SK-N-MC (cell line): ENCODE data around the gene SERTAD2.
A peak's percentile ranks its signal among the peaks of the same experiment; 100 is the strongest.

Source experiments
- DNase-seq: peaks from one replicate; pipeline ENCODE4 v3.0.0-alpha.2; 2011; ENCODE audit warnings: low read depth, low spot score
- H3K27ac ChIP-seq: fragments of 200-600 bp; sonication (generic); 2 replicates; pipeline ENCODE4 v1.5.1; 2016; ENCODE audit warnings: mixed run types
- H3K36me3 ChIP-seq: fragments of 200-600 bp; sonication (generic); 2 replicates; pipeline ENCODE4 v1.6.1; 2017; ENCODE audit warnings: antibody characterized with exemption, low read length, mixed read lengths; ENCODE audit not compliant: insufficient read depth
- H3K4me3 ChIP-seq: fragments of 200-600 bp; sonication (generic); 2 replicates; pipeline ENCODE4 v1.5.1; 2016
- H3K9ac ChIP-seq: fragments of 200-600 bp; sonication (generic); 2 replicates; pipeline ENCODE4 v1.8.0; 2017; ENCODE audit warnings: mixed run types, mixed read lengths; ENCODE audit not compliant: insufficient read length
- H3K9me3 ChIP-seq: fragments of 200-600 bp; sonication (generic); 2 replicates; pipeline ENCODE4 v1.6.1; 2017; ENCODE audit warnings: low read depth, mild to moderate bottlenecking, antibody characterized with exemption, low read length, moderate library complexity, mixed read lengths
- EZH2 ChIP-seq: fragments of 200-600 bp; sonication (generic); IDR thresholded peaks from one replicate; pipeline ENCODE4 v1.6.1; 2017; ENCODE audit warnings: antibody characterized with exemption
- FOXP2 ChIP-seq: optimal IDR thresholded peaks from 2 replicates; pipeline ENCODE3; 2011; ENCODE audit warnings: mild to moderate bottlenecking, moderate library complexity; ENCODE audit not compliant: insufficient read depth; ENCODE audit errors: extremely low read length, control extremely low read depth
- POLR2AphosphoS5 ChIP-seq: IDR thresholded peaks from 2 replicates; pipeline ENCODE4 v1.6.1; 2012; ENCODE audit warnings: mild to moderate bottlenecking, low read depth, low read length, borderline replicate concordance

SERTAD2 gene

GRCh38 chr2:64665709-64666108 lies 12.0 kb upstream of the SERTAD2 start:
- Histone ChIP-seq H3K4me3 (no peak overlapping the region), H3K9ac (no peak overlapping the region), H3K9me3 (no peaks in the 10 kb centered on the region), H3K27ac (no peak overlapping the region), H3K36me3 (no peaks in the 10 kb centered on the region)
- DNase-seq: no peak
- no peak for TF ChIP-seq POLR2AphosphoS5
- TF ChIP-seq FOXP2: no peak
- no peak for TF ChIP-seq EZH2

GRCh38 chr2:64663402-64663801 lies 9.7 kb upstream of the SERTAD2 start:
- no peaks in the 10 kb centered on the region for H3K9me3 ChIP-seq
- H3K4me3 ChIP-seq: no peak overlapping the region
- no peaks in the 10 kb centered on the region for H3K36me3 ChIP-seq
- no peak for DNase-seq
- H3K27ac ChIP-seq: no peak overlapping the region
- TF ChIP-seq EZH2: no peak
- TF ChIP-seq FOXP2: no peak
- TF ChIP-seq POLR2AphosphoS5: no peak
- H3K9ac ChIP-seq: no peak overlapping the region

GRCh38 chr2:64661741-64662169 lies 8.0 kb upstream of the SERTAD2 start:
- Histone ChIP-seq H3K9ac (no peak overlapping the region), H3K36me3 (no peaks in the 10 kb centered on the region), H3K4me3 (no peak overlapping the region), H3K27ac (no peak overlapping the region), H3K9me3 (no peaks in the 10 kb centered on the region)
- DNase-seq: no peak
- TF ChIP-seq FOXP2: no peak
- no peak for TF ChIP-seq EZH2
- no peak for TF ChIP-seq POLR2AphosphoS5

GRCh38 chr2:64659252-64659651 lies 5.5 kb upstream of the SERTAD2 start:
- Histone ChIP-seq H3K9ac (no peak overlapping the region), H3K36me3 (no peaks in the 10 kb centered on the region), H3K27ac (no peak overlapping the region), H3K9me3 (no peaks in the 10 kb centered on the region), H3K4me3 (no peak overlapping the region)
- TF ChIP-seq FOXP2 (no peak), POLR2AphosphoS5 (no peak), EZH2 (no peak)
- no peak for DNase-seq

- H3K36me3 ChIP-seq: no peaks in the 10 kb centered on the region
- H3K9me3 ChIP-seq: no peaks in the 10 kb centered on the region
- H3K27ac ChIP-seq: no peak overlapping the region
- no peak overlapping the region for H3K4me3 ChIP-seq
- no peak overlapping the region for H3K9ac ChIP-seq
- TF ChIP-seq POLR2AphosphoS5: no peak
- no peak for TF ChIP-seq EZH2
- no peak for DNase-seq
Observed at GRCh38 chr2:64658269-64658668, 4.6 kb upstream of the SERTAD2 start.

DNA sequence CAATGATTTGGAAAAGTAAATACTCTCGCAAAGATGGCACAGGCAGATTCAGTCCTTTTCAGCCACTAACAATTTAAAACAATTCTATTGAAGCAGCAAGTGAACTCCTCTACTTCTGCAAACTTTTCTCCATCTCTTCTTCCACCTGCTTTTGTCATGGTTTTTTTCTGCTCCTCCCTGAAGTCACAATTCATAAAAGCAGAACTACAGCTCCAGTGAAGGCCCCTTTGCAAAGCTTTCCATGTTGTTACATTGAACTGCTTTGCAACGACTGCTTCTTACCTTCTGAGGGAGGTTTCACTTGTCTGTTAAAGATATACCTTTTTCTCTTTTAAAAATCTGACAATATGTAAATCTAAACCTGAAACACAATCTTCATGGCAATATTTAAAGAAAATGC lies 3.7 kb upstream of the SERTAD2 start:
- TF ChIP-seq EZH2: no peak
- no peak for TF ChIP-seq FOXP2
- no peak for TF ChIP-seq POLR2AphosphoS5
- Histone ChIP-seq H3K9ac (no peak overlapping the region), H3K9me3 (no peaks in the 10 kb centered on the region), H3K36me3 (no peaks in the 10 kb centered on the region), H3K4me3 (no peak overlapping the region), H3K27ac (no peak overlapping the region)
- DNase-seq: no peak

GRCh38 chr2:64656379-64656778 lies 2.7 kb upstream of the SERTAD2 start:
- H3K36me3 ChIP-seq: no peaks in the 10 kb centered on the region
- no peak overlapping the region for H3K27ac ChIP-seq
- no peaks in the 10 kb centered on the region for H3K9me3 ChIP-seq
- H3K9ac ChIP-seq: no peak overlapping the region
- TF ChIP-seq POLR2AphosphoS5 (no peak), FOXP2 (no peak), EZH2 (no peak)
- no peak overlapping the region for H3K4me3 ChIP-seq
- DNase-seq: no peak

DNA sequence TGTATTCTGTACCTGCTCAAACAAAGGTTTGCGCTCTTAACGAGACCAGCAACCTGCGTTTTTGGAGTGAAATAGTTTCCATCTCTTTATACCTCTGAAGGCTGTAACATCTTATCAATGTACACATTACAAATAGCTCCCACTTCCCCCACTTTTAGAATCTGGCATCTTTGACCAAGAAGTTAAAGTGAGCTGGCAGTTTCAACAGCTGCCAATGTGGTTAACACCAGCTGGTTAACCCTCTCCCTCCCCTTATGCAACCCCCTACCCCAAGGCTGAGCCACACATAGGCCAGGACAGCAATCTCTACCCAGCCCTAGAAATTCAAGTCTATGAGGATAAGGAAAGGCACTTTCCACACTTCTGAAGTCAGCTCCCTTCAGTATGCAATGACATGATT lies 2.2 kb upstream of the SERTAD2 start:
- H3K27ac ChIP-seq: no peak overlapping the region
- no peaks in the 10 kb centered on the region for H3K36me3 ChIP-seq
- no peak overlapping the region for H3K4me3 ChIP-seq
- DNase-seq: no peak
- TF ChIP-seq EZH2: no peak
- no peaks in the 10 kb centered on the region for H3K9me3 ChIP-seq
- H3K9ac ChIP-seq: no peak overlapping the region

DNA sequence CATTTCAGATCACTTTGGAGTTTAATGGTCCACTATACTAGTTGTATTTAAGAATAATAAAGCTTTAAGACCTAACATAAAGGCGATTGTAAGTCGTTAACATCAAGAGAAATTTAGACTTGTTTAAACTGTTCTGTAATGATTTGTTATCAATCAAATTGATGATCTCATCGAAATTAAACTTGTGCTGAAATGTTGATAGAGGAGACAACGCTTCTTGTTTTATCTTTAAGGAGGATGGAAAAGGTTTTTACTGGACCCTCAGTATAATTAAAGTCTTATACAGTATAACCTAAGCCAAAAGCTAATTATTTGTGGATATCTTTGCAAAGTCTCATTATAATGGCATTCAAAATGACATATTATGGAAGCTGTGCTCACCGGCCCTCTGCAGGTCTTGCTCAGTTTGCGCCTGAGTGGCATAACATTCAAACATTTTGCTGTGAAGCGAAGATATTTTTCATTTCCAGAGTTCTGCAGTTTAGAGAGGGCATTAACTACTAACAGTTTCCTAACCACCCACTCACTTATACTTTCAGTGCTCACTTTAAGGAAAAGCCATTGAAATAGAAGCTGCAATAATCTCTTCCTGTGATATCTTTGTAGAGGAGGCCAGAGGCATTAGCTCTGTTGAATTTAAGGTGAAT lies 1.4 kb upstream of the SERTAD2 start:
- Histone ChIP-seq H3K4me3 (no peak overlapping the region; the same call in 1 of the 2 replicates), H3K27ac (peak overlapping the region; percentile 48)
- DNase-seq: no peak

More for the DNA sequence above, 1.4 kb upstream of the SERTAD2 start:
- TF ChIP-seq FOXP2 (no peak), EZH2 (no peak), POLR2AphosphoS5 (no peak)
- Histone ChIP-seq H3K9ac (no peak overlapping the region), H3K9me3 (no peaks in the 10 kb centered on the region), H3K36me3 (no peaks in the 10 kb centered on the region)
